Ishikawa (cell line): ENCODE measurements around the gene GIPC1.

Experiments used
- CEBPB ChIP-seq: IDR thresholded peaks from 2 replicates; pipeline ENCODE4 v1.6.1; 2012
- CREB1 ChIP-seq: IDR thresholded peaks from 2 replicates; pipeline ENCODE4 v1.6.1; 2012; ENCODE audit warnings: low read depth
- EGR1 ChIP-seq: IDR thresholded peaks from 2 replicates; pipeline ENCODE4 v1.6.1; 2012
- EP300 ChIP-seq: IDR thresholded peaks from 2 replicates; pipeline ENCODE4 v1.6.1; 2012; ENCODE audit warnings: borderline replicate concordance
- FOXM1 ChIP-seq: IDR thresholded peaks from 2 replicates; pipeline ENCODE4 v1.6.1; 2012; ENCODE audit warnings: low read depth, borderline replicate concordance
- MAX ChIP-seq: IDR thresholded peaks from 2 replicates; pipeline ENCODE4 v1.6.1; 2012
- NFIC ChIP-seq: IDR thresholded peaks from 2 replicates; pipeline ENCODE4 v1.6.1; 2012
- RAD21 ChIP-seq: IDR thresholded peaks from 2 replicates; pipeline ENCODE4 v1.6.1; 2012; ENCODE audit warnings: low read depth
- REST ChIP-seq: IDR thresholded peaks from 2 replicates; pipeline ENCODE4 v1.6.1; 2012; ENCODE audit warnings: low read depth, mild to moderate bottlenecking
- TAF1 ChIP-seq: IDR thresholded peaks from 2 replicates; pipeline ENCODE4 v1.6.1; 2012; ENCODE audit warnings: low read depth, mild to moderate bottlenecking
- TCF12 ChIP-seq: IDR thresholded peaks from 2 replicates; pipeline ENCODE4 v1.6.1; 2012; ENCODE audit warnings: low read depth
- TEAD4 ChIP-seq: IDR thresholded peaks from 2 replicates; pipeline ENCODE4 v1.6.1; 2012
- USF1 ChIP-seq: IDR thresholded peaks from 2 replicates; pipeline ENCODE4 v1.6.1; 2012
- YY1 ChIP-seq: IDR thresholded peaks from 2 replicates; pipeline ENCODE4 v1.6.1; 2012; ENCODE audit warnings: low read depth
- ZBTB7A ChIP-seq: IDR thresholded peaks from 2 replicates; pipeline ENCODE4 v1.6.1; 2012; ENCODE audit warnings: low read depth

Gene GIPC1

GRCh38 chr19:14514215-14514863 is 18.4 kb upstream of the GIPC1 start:
- TF ChIP-seq EGR1 (no peak), FOXM1 (no peak), MAX (no peak), CEBPB (no peak)

- TF ChIP-seq TCF12 (no peak), EP300 (no peak), REST (no peak), CREB1 (no peak), FOXM1 (no peak), NFIC (no peak), EGR1 (no peak), RAD21 (no peak), CEBPB (no peak), TAF1 (no peak), USF1 (no peak), ZBTB7A (no peak), YY1 (no peak), TEAD4 (no peak)
Observed at GRCh38 chr19:14512406-14512961, 16.6 kb upstream of the GIPC1 start.

GRCh38 chr19:14511229-14511593 is 15.3 kb upstream of the GIPC1 start:
- TF ChIP-seq REST (no peak), TEAD4 (no peak), NFIC (no peak), RAD21 (no peak), EGR1 (no peak), EP300 (no peak), CREB1 (no peak), MAX (no peak), USF1 (no peak), ZBTB7A (no peak), YY1 (no peak), FOXM1 (no peak), CEBPB (no peak), TAF1 (no peak), TCF12 (no peak)

- TF ChIP-seq EGR1: no peak
- TF ChIP-seq CEBPB: 0 out of 2 replicates have a peak, but pooled peaks have one; percentile 24
Observed at GRCh38 chr19:14510311-14511228, 14.6 kb upstream of the GIPC1 start.

- no peak for TF ChIP-seq TCF12
- no peak for TF ChIP-seq USF1
- no peak for TF ChIP-seq CEBPB
Observed at GRCh38 chr19:14507704-14508542, 12.0 kb upstream of the GIPC1 start.
